ENCODE measurements around the gene PRDX6.
"Not testable (repeated sequence)": the region's sequence is repeated elsewhere in the genome, so short reads cannot be mapped to it uniquely, and the experiment has no call there.

PRDX6 gene

DNA sequence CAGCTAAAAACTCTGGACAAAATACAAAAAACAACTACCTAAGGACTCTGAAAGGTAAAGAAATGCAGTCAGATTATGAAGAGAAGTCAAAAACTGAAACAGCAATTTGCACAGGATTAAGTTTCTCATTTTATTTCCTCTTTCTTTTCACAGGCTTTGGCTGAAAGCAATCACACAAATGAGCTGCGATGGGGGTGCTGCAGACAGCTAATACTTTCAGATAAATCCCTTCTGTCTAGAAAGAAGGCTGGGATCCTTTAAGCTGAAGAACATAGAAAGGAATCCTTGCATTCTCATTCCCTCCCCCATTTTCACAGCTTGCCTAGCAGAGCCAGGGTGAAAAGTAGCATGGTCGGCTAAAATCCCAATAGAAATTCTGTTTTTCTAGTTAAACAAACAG is 32.0 kb upstream of the PRDX6 start:
- Histone ChIP-seq H3K27me3 (ENCODE audit: insufficient read depth, low read length) (no peaks in the 10 kb centered on the region), H3K27ac (ENCODE audit: low read length) (peak overlapping the region; percentile 59), H3K36me3 (ENCODE audit: insufficient read depth, low read depth, low read length) (peaks cover 7% of the 10 kb centered on the region; the same call in 1 of the 2 replicates), H3K4me3 (ENCODE audit: low read length) (peak overlapping the region; percentile 15; the same call in 1 of the 2 replicates), H3K4me1 (ENCODE audit: insufficient read depth, low read length) (peaks cover 40% of the 10 kb centered on the region), H3K9me3 (ENCODE audit: insufficient read depth, low read depth, low read length) (peaks cover 15% of the 10 kb centered on the region), H3K9ac (ENCODE audit: low read depth, low read length) (peak overlapping the region; percentile 56; the same call in 1 of the 2 replicates)

DNA sequence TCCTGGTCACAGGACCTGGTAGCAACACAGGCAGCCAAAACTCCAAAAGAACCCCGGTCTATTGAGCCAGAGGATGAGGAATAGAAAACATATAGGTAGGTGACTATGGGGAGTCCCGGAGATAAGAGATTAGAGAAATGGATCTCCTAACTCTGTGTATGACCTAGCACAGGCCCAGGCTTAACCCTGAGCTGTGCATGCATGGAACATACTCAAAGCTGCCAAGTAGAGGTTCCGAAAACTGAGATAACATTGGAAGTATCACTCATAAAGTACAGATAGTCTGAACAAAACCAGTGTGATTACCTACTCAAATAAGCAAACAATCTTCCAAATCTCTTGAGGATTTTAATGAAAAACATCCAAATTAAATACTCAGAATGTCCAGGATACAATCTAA is 31.5 kb upstream of the PRDX6 start:
- H3K27ac ChIP-seq (ENCODE audit: low read length) = peak overlapping the region; percentile 59

DNA sequence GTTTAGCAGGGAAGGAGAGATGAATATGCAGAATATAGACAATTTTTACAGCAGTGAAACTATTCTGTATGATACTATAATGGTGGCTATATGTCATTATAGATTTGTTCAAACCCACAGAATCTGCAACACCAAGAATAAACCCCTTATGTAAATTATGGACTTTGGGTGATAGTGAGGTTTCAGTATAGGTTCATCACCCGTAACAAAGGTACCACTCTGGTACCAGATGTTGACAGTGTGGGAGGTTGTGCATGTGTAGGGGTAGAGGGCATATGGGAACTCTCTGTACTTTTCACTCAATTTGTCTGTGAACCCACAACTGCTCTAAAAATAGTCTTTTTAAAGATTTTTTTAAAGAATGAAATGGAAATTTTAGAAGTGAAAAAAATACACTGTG is 29.9 kb upstream of the PRDX6 start:
- Histone ChIP-seq H3K27me3 (ENCODE audit: insufficient read depth, low read length) (no peaks in the 10 kb centered on the region), H3K9me3 (ENCODE audit: insufficient read depth, low read depth, low read length) (peaks cover 15% of the 10 kb centered on the region), H3K9ac (ENCODE audit: low read depth, low read length) (no peak overlapping the region), H3K36me3 (ENCODE audit: insufficient read depth, low read depth, low read length) (0 out of 2 replicates have a peak, but pooled peaks cover 7% of the 10 kb centered on the region), H3K27ac (ENCODE audit: low read length) (no peak overlapping the region), H3K4me1 (ENCODE audit: insufficient read depth, low read length) (peaks cover 39% of the 10 kb centered on the region), H3K4me3 (ENCODE audit: low read length) (no peak overlapping the region)

More for the DNA sequence above, 31.5 kb upstream of the PRDX6 start:
- H3K4me3 ChIP-seq (ENCODE audit: low read length) = no peak overlapping the region
- H3K9ac ChIP-seq (ENCODE audit: low read depth, low read length) = no peak overlapping the region; the same call in 1 of the 2 replicates
- H3K9me3 ChIP-seq (ENCODE audit: insufficient read depth, low read depth, low read length) = peaks cover 15% of the 10 kb centered on the region
- peaks cover 7% of the 10 kb centered on the region; the same call in 1 of the 2 replicates for H3K36me3 ChIP-seq (ENCODE audit: insufficient read depth, low read depth, low read length)
- no peaks in the 10 kb centered on the region for H3K27me3 ChIP-seq (ENCODE audit: insufficient read depth, low read length)
- peaks cover 39% of the 10 kb centered on the region for H3K4me1 ChIP-seq (ENCODE audit: insufficient read depth, low read length)

DNA sequence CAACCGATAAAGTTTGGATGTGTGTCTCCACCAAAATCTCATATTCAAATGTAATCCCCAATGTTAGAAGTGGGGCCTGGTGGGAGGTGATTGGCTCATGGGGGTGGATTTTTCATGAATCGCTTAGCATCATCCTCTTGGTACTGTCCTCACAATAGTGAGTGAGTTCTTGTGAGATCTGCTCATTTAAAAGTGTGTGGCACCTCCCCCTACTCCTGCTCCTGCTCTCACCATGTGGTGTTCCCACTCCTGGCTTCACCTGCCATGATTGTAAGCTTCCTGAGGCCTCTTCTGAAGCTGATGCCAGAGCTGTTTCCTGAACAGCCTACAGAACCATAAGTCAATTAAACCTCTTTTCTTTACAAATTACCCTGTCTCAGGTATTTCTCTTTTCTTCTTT is 28.2 kb upstream of the PRDX6 start:
- no peak overlapping the region for H3K4me3 ChIP-seq (ENCODE audit: low read length)
- no peaks in the 10 kb centered on the region for H3K27me3 ChIP-seq (ENCODE audit: insufficient read depth, low read length)
- H3K36me3 ChIP-seq (ENCODE audit: insufficient read depth, low read depth, low read length) = 0 out of 2 replicates have a peak, but pooled peaks cover 7% of the 10 kb centered on the region
- H3K9ac ChIP-seq (ENCODE audit: low read depth, low read length) = peak overlapping the region; percentile 42; the same call in 1 of the 2 replicates
- H3K27ac ChIP-seq (ENCODE audit: low read length) = no peak overlapping the region
- H3K9me3 ChIP-seq (ENCODE audit: insufficient read depth, low read depth, low read length) = peaks cover 15% of the 10 kb centered on the region
- peaks cover 36% of the 10 kb centered on the region for H3K4me1 ChIP-seq (ENCODE audit: insufficient read depth, low read length)

DNA sequence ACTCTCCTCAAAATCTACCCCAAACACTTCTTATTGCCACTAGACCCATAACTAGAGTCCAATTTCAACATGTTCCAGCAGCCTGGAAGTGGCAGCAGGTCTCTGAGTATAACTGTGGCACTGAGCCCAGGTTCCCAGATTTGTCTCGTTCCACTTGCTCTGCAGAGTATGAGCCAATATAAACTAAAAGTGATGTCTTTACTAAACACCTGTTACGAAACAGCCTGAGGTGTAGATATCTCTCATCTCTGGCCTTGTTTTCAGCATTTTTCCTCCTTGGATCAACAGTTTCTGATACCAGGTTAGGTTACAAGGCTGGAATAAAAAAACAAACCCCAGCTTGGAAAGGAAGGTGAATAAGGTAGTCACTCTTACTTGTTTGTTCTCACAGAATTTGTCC is 25.2 kb upstream of the PRDX6 start:
- Histone ChIP-seq H3K9ac (ENCODE audit: low read depth, low read length) (no peak overlapping the region), H3K36me3 (ENCODE audit: insufficient read depth, low read depth, low read length) (no peaks in the 10 kb centered on the region), H3K27me3 (ENCODE audit: insufficient read depth, low read length) (no peaks in the 10 kb centered on the region), H3K4me3 (ENCODE audit: low read length) (no peak overlapping the region), H3K9me3 (ENCODE audit: insufficient read depth, low read depth, low read length) (peaks cover 5% of the 10 kb centered on the region), H3K27ac (ENCODE audit: low read length) (no peak overlapping the region), H3K4me1 (ENCODE audit: insufficient read depth, low read length) (peaks cover 22% of the 10 kb centered on the region)

DNA sequence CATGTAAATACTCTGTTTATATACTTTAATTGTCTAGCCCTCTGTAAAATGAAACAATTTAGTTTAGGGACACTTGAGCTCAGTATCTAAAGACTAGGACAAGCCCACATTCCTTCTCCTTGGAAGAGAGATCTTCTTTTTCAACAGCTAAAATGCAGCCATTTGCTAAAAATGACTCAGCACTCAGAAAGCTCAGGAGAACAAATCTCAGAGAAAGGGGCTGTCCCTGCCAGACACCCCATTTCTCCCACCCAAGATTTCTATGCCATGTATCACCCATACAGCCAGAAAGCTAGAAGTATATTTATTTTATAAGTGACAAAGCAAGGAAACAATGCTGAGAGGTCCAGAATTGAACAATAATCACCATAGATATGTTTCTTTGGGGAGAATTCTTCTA is 23.2 kb upstream of the PRDX6 start:
- no peak overlapping the region for H3K27ac ChIP-seq (ENCODE audit: low read length)
- H3K9me3 ChIP-seq (ENCODE audit: insufficient read depth, low read depth, low read length) = no peaks in the 10 kb centered on the region; the same call in 1 of the 2 replicates

DNA sequence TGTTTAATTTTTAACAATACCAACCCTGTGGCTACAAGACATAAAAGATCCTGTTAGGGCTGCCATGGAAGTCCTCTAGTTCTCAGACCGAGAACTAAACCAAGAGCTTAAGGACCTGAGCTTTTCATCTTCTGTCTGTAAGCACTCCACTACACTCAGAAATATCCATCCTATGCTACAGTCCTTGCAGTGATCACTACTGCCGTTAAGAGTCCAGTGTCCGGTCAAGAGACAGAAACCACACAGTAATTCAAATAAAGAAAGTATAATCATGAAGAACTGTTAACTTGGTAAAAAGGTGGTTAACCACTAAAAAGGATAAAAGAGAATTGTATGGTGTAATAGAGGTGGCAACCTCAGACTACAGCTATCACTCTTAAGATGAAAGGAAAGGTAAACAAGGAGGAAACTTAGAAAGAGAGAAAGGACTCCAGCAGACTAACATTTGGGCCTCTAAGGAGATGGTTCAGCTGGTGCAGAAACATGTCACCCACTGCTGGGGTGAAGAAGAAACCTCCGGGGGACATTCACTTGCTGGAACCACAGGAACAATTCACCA is 22.1 kb upstream of the PRDX6 start:
- Histone ChIP-seq H3K27me3 (ENCODE audit: insufficient read depth, low read length) (no peaks in the 10 kb centered on the region), H3K27ac (ENCODE audit: low read length) (no peak overlapping the region), H3K9ac (ENCODE audit: low read depth, low read length) (no peak overlapping the region), H3K36me3 (ENCODE audit: insufficient read depth, low read depth, low read length) (peaks cover 5% of the 10 kb centered on the region; the same call in 1 of the 2 replicates), H3K9me3 (ENCODE audit: insufficient read depth, low read depth, low read length) (no peaks in the 10 kb centered on the region; the same call in 1 of the 2 replicates), H3K4me3 (ENCODE audit: low read length) (no peak overlapping the region), H3K4me1 (ENCODE audit: insufficient read depth, low read length) (peaks cover 11% of the 10 kb centered on the region)

More for the DNA sequence above, 23.2 kb upstream of the PRDX6 start:
- no peaks in the 10 kb centered on the region for H3K27me3 ChIP-seq (ENCODE audit: insufficient read depth, low read length)
- H3K4me3 ChIP-seq (ENCODE audit: low read length) = no peak overlapping the region
- no peaks in the 10 kb centered on the region for H3K36me3 ChIP-seq (ENCODE audit: insufficient read depth, low read depth, low read length)
- peaks cover 18% of the 10 kb centered on the region for H3K4me1 ChIP-seq (ENCODE audit: insufficient read depth, low read length)
- no peak overlapping the region; the same call in 1 of the 2 replicates for H3K9ac ChIP-seq (ENCODE audit: low read depth, low read length)

DNA sequence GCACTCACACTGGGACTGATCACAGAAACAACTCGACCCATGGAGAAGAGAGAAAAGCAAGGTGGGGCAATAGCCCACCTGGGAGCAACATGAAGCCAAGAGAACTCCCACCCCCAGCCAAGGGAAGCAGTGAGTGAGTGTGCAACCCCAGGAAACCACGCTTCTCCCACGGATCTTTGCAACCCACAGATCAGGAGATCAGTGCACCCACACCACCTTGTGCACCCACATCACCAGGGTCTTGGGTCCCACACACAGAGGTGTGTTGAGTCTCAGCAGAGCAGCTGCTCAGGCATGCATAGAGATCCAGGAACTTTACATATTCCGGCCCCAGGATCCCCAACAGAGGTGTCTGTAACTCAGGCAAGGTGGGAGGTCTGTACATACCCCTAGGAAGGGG is 17.2 kb upstream of the PRDX6 start:
- Histone ChIP-seq H3K27me3 (ENCODE audit: insufficient read depth, low read length) (no peaks in the 10 kb centered on the region), H3K36me3 (ENCODE audit: insufficient read depth, low read depth, low read length) (peaks cover 23% of the 10 kb centered on the region), H3K4me3 (ENCODE audit: low read length) (no peak overlapping the region), H3K9ac (ENCODE audit: low read depth, low read length) (no peak overlapping the region), H3K4me1 (ENCODE audit: insufficient read depth, low read length) (peaks cover 4% of the 10 kb centered on the region; the same call in 1 of the 2 replicates), H3K9me3 (ENCODE audit: insufficient read depth, low read depth, low read length) (no peaks in the 10 kb centered on the region), H3K27ac (ENCODE audit: low read length) (no peak overlapping the region)

DNA sequence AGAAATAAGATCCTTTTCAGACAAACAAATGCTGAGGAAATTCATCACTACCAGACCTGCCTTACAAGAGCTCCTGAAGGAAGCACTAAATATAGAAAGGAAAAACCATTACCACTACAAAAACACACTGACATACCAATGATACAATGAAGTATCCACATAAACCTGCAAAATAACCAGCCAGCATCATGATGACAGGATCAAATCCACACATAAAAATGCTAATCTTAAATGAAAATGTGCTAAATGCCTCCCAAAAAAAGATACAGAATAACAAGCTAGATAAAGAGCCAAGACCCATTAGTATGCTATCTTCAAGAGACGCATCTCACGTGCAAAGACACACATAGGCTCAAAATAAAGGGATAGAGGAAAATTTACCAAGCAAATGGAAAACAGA is 14.5 kb upstream of the PRDX6 start:
- H3K9me3 ChIP-seq (ENCODE audit: insufficient read depth, low read depth, low read length) = not testable (repeated sequence)
- H3K36me3 ChIP-seq (ENCODE audit: insufficient read depth, low read depth, low read length) = peaks cover 23% of the 10 kb centered on the region

DNA sequence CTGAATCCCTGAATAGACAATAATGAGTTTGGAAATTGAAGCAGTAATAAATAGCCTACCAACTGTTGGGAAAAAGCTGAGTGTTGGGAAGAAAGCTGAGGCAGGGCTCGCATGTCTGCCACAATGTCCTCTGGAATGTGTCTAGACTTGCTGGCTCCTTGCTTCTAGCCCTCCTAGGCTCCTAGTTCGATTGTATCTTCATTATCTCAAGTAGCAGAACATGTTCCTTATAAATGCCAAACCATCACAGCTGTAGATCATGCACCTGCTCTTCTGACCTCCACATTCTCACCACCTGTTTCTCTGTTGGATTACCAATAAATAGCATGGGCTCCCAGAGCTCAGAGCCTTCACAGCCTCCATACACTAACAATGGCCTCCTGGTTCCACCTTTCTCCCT is 12.9 kb upstream of the PRDX6 start:
- H3K4me1 ChIP-seq (ENCODE audit: insufficient read depth, low read length); H3K4me3 ChIP-seq (ENCODE audit: low read length); H3K9ac ChIP-seq (ENCODE audit: low read depth, low read length); H3K27ac ChIP-seq (ENCODE audit: low read length); H3K27me3 ChIP-seq (ENCODE audit: insufficient read depth, low read length): not testable (repeated sequence)
- Histone ChIP-seq H3K36me3 (ENCODE audit: insufficient read depth, low read depth, low read length) (peaks cover 25% of the 10 kb centered on the region), H3K9me3 (ENCODE audit: insufficient read depth, low read depth, low read length) (peaks cover 17% of the 10 kb centered on the region)

More for the DNA sequence above, 14.5 kb upstream of the PRDX6 start:
- H3K4me3 ChIP-seq (ENCODE audit: low read length); H3K27ac ChIP-seq (ENCODE audit: low read length); H3K27me3 ChIP-seq (ENCODE audit: insufficient read depth, low read length); H3K4me1 ChIP-seq (ENCODE audit: insufficient read depth, low read length); H3K9ac ChIP-seq (ENCODE audit: low read depth, low read length): not testable (repeated sequence)

DNA sequence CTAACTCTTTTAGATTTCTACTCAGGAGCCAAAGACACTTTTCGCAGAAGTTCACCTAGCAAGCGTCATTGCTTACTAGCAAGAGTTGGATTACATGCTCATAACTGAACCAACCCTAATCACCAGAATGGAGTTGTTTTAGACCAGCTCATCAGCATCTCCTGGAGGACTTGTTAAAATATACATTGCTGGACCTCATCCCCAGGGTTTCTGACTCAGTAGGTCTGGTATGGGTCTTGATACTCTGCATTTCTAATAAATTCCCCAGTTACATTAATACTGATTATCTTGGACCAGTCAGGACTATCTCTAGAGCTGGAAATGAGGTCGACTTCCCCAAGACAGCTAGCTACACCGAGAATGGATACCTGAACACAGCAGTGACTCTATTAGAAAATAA is 9.7 kb upstream of the PRDX6 start:
- Histone ChIP-seq H3K27ac (ENCODE audit: low read length) (no peak overlapping the region), H3K27me3 (ENCODE audit: insufficient read depth, low read length) (no peaks in the 10 kb centered on the region), H3K9me3 (ENCODE audit: insufficient read depth, low read depth, low read length) (peaks cover 47% of the 10 kb centered on the region), H3K4me3 (ENCODE audit: low read length) (no peak overlapping the region), H3K36me3 (ENCODE audit: insufficient read depth, low read depth, low read length) (peaks cover 23% of the 10 kb centered on the region), H3K9ac (ENCODE audit: low read depth, low read length) (no peak overlapping the region), H3K4me1 (ENCODE audit: insufficient read depth, low read length) (no peaks in the 10 kb centered on the region)

DNA sequence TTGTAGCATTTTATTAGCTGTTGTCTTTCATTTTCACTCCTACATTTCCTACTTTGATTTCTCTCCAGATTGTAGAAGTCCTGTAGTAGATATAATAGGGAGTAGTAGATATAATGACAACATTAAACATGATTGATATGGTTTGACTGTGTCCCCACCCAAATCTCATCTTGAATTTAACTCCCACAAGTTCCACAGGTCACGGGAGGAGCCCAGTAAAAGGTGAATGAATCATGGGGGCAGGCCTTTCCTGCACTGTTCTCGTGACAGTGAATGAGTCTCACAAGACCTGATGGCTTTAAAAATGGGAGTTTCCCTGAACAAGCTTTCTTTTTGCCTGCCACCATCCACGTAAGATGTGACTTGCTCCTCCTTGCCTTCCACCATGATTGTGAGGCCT is 7.5 kb upstream of the PRDX6 start:
- Histone ChIP-seq H3K9me3 (ENCODE audit: insufficient read depth, low read depth, low read length) (peaks cover 47% of the 10 kb centered on the region), H3K9ac (ENCODE audit: low read depth, low read length) (no peak overlapping the region), H3K36me3 (ENCODE audit: insufficient read depth, low read depth, low read length) (peaks cover 30% of the 10 kb centered on the region), H3K4me3 (ENCODE audit: low read length) (no peak overlapping the region), H3K27ac (ENCODE audit: low read length) (no peak overlapping the region), H3K27me3 (ENCODE audit: insufficient read depth, low read length) (no peaks in the 10 kb centered on the region), H3K4me1 (ENCODE audit: insufficient read depth, low read length) (no peaks in the 10 kb centered on the region)
